Sigmoid colon (tissue), 7 donors: ENCODE measurements around the gene SERPINB12. TPM values are rescaled to one million over a fixed set of nuclear protein-coding genes. Genes with fewer than 3 reads are reported as not detected.

Experiments
- DNase-seq: peaks from one replicate; pipeline ENCODE4 v3.0.0-alpha.2; 2019
- H3K27ac ChIP-seq, 4 donors: fragments of 200-600 bp; sonication (generic); one replicate each; pipeline ENCODE4 v1.5.1; 2016 to 2019; ENCODE audit warnings: mild to moderate bottlenecking in 1 of 4
- H3K27me3 ChIP-seq, 3 donors: fragments of 200-600 bp; sonication (generic); one replicate each; pipeline ENCODE4 v1.5.1; 2019; ENCODE audit warnings: mild to moderate bottlenecking in 1 of 3
- H3K36me3 ChIP-seq, 4 donors: fragments of 200-600 bp; sonication (generic); one replicate each; pipeline ENCODE4 v1.5.1; 2016 to 2019
- H3K4me1 ChIP-seq, 4 donors: fragments of 200-600 bp; sonication (generic); one replicate each; pipeline ENCODE4 v1.5.1; 2017 to 2019
- H3K4me3 ChIP-seq, 4 donors: fragments of 200-600 bp; sonication (generic); one replicate each; pipeline ENCODE4 v1.5.1; 2017 to 2019; ENCODE audit warnings: mild to moderate bottlenecking in 2 of 4, moderate library complexity in 1 of 4
- H3K9me3 ChIP-seq, 4 donors: fragments of 200-600 bp in 3 of 4; sonication (generic) in 3 of 4; one replicate each; pipeline versions ENCODE4 v1.5.1 to v1.6.1; 2013 to 2019
- CTCF ChIP-seq, 4 experiments: fragments of 450-650 bp in 3 of 4; fragments of 200-600 bp in 1 of 4; IDR thresholded peaks; one replicate each; pipeline ENCODE4 v1.5.1; 2016 to 2019; ENCODE audit warnings: antibody characterized with exemption in 4 of 4, mild to moderate bottlenecking in 3 of 4, moderate library complexity in 2 of 4
- EP300 ChIP-seq, 4 donors: sonication (generic); formaldehyde crosslinking; IDR thresholded peaks; one replicate each; pipeline ENCODE4 v1.6.1; 2017; ENCODE audit warnings: antibody characterized with exemption in 4 of 4
- POLR2A ChIP-seq, 2 donors: fragments of 450-650 bp; IDR thresholded peaks; one replicate each; pipeline ENCODE4 v1.6.1; 2016; ENCODE audit warnings: antibody characterized with exemption in 2 of 2, mild to moderate bottlenecking in 2 of 2, moderate library complexity in 2 of 2
- POLR2AphosphoS5 ChIP-seq, 4 donors: sonication (generic); formaldehyde crosslinking; IDR thresholded peaks; one replicate each; pipeline ENCODE4 v1.6.1; 2017; ENCODE audit warnings: antibody characterized with exemption in 4 of 4
- WGBS, 2 donors: extraction: QIAGEN DNeasy Blood & Tissue Kit; methylation state at CpG; one replicate each; pipeline ENCODE4 v1.1.7; 2013; 5-methylcytosine and 5-hydroxymethylcytosine counted together
- intact Hi-C: fragments of 100-400 bp; cut with DNase I; formaldehyde crosslinking; loops from one replicate; pipeline ENCODE4 v1.15.1; 2023
- polyA plus RNA-seq, 3 donors: library from polyadenylated mRNA; stranded (reverse); fragments of 200-250 nt; gene quantifications; one replicate each; pipeline ENCODE4 v1.2.3, GENCODE V29; 2013
- total RNA-seq, 4 donors: library from RNA; depleted of rRNA; stranded (reverse); fragments of >200 nt; gene quantifications; one replicate each; pipeline ENCODE4 v1.1.0, GENCODE V29; 2016
- donor health status: healthy with polysubstance abuse.
- donor health status: Bipolar disorder and iron deficiency.
- donor health status: healthy.

The SERPINB12 gene
- total and polyA plus RNA-seq, 7 donors: not detected

GRCh38 chr18:63539904-63540510 lies 2.2 kb upstream of the SERPINB12 start:
- no peak for DNase-seq
- intact Hi-C loops: no loop called here

GRCh38 chr18:63544017-63544416 lies 1.8 kb downstream of the SERPINB12 start:
- Histone ChIP-seq H3K4me3 (no peak overlapping the region), H3K36me3 (no peaks in the 10 kb centered on the region), H3K27me3 (no peaks in the 10 kb centered on the region), H3K4me1 (no peaks in the 10 kb centered on the region), H3K27ac (no peak overlapping the region), H3K9me3 (no peaks in the 10 kb centered on the region)
- no peak for DNase-seq
- WGBS, 2 donors: 81 to 88% methylated on average over 2 of the region's 2 CpGs
- TF ChIP-seq EP300 (IDR thresholded peaks at IDR 0.05) (no peak), CTCF (IDR thresholded peaks at IDR 0.05) (no peak), POLR2AphosphoS5 (IDR thresholded peaks at IDR 0.05) (no peak), POLR2A (IDR thresholded peaks at IDR 0.05) (no peak)
- intact Hi-C loops: no loop called here

More at GRCh38 chr18:63539904-63540510, 2.2 kb upstream of the SERPINB12 start:
- Histone ChIP-seq H3K27ac (no peak overlapping the region), H3K4me3 (no peak overlapping the region), H3K27me3 (no peaks in the 10 kb centered on the region), H3K9me3 (no peaks in the 10 kb centered on the region), H3K4me1 (no peaks in the 10 kb centered on the region), H3K36me3 (no peaks in the 10 kb centered on the region)
- 64 to 72% methylated on average over 3 of the region's 3 CpGs for WGBS, 2 donors
- TF ChIP-seq POLR2A (IDR thresholded peaks at IDR 0.05): no peak
- no peak for TF ChIP-seq POLR2AphosphoS5 (IDR thresholded peaks at IDR 0.05)
- TF ChIP-seq EP300 (IDR thresholded peaks at IDR 0.05): no peak
- TF ChIP-seq CTCF (IDR thresholded peaks at IDR 0.05): no peak

GRCh38 chr18:63545000-63545399 lies 2.8 kb downstream of the SERPINB12 start:
- Histone ChIP-seq H3K4me1 (no peaks in the 10 kb centered on the region), H3K27me3 (no peaks in the 10 kb centered on the region), H3K27ac (no peak overlapping the region), H3K9me3 (no peaks in the 10 kb centered on the region), H3K4me3 (no peak overlapping the region), H3K36me3 (no peaks in the 10 kb centered on the region)
- no peak for TF ChIP-seq CTCF (IDR thresholded peaks at IDR 0.05)
- no peak for TF ChIP-seq EP300 (IDR thresholded peaks at IDR 0.05)
- no peak for TF ChIP-seq POLR2A (IDR thresholded peaks at IDR 0.05)
- TF ChIP-seq POLR2AphosphoS5 (IDR thresholded peaks at IDR 0.05): no peak
- no peak for DNase-seq
- intact Hi-C loops: no loop called here
- 75 to 76% methylated on average over 3 of the region's 3 CpGs for WGBS, 2 donors

- intact Hi-C loops: no loop called here
- no peaks in the 10 kb centered on the region for H3K36me3 ChIP-seq
- 13 to 52% methylated on average over 1 of the region's 1 CpG for WGBS, 2 donors
- no peak for DNase-seq
- peaks cover 0 to 25% (median 19%) of the 10 kb centered on the region in 4 donors for H3K4me1 ChIP-seq
- H3K9me3 ChIP-seq: no peaks in the 10 kb centered on the region
- H3K27ac ChIP-seq: no peak overlapping the region
- no peaks in the 10 kb centered on the region for H3K27me3 ChIP-seq
- no peak for TF ChIP-seq CTCF (IDR thresholded peaks at IDR 0.05)
- no peak overlapping the region for H3K4me3 ChIP-seq
Measured at GRCh38 chr18:63550068-63550467, 7.9 kb downstream of the SERPINB12 start.

- Histone ChIP-seq H3K36me3 (no peaks in the 10 kb centered on the region), H3K27me3 (no peaks in the 10 kb centered on the region), H3K27ac (no peak overlapping the region), H3K9me3 (no peaks in the 10 kb centered on the region), H3K4me1 (peaks cover 0 to 25% (median 19%) of the 10 kb centered on the region in 4 donors), H3K4me3 (no peak overlapping the region)
- WGBS, 2 donors: 89 to 90% methylated on average over 3 of the region's 3 CpGs
- no peak for TF ChIP-seq POLR2A (IDR thresholded peaks at IDR 0.05)
- TF ChIP-seq POLR2AphosphoS5 (IDR thresholded peaks at IDR 0.05): no peak
- TF ChIP-seq EP300 (IDR thresholded peaks at IDR 0.05): no peak
- no peak for DNase-seq
- intact Hi-C loops: no loop called here
Measured at GRCh38 chr18:63551769-63552168, 9.6 kb downstream of the SERPINB12 start.
